VCaP (cell line): ENCODE data around the gene MEIS1.

Experiments used
- H3K27ac ChIP-seq: fragments of 450-650 bp; 2 replicates; pipeline ENCODE4 v1.5.1; 2017
- TF ChIP-seq, protein P1 (sequence below): fragments of 450-650 bp; conservative IDR thresholded peaks from 2 replicates; pipeline ENCODE4 v1.5.1; 2017; ENCODE audit warnings: mild to moderate bottlenecking, moderate library complexity

The MEIS1 gene

DNA sequence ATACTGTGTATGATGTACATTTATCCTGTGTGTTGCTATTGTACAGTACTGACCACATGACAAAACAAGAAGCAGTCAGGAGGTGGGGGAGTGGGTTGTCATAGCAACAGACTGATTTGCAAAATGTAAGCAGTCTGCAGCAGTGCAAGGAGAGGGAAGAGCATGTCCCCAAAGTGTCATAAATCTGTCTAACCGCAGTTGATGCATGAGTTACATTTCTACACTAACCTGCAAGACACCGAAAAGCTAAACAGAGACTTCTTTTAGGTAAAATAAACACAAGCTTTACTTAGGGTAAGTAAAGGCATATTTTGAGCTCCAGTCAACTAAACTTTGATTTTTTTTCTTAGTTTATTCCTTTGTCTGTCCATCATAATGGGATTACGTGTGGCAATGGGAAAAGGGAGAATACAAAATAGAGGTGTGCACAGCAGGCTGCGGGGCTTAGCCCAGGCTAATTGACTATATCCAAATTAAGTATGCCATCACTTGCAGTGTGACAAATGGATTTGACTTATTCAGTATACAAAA is 134.5 kb downstream of the MEIS1 start:
- TF ChIP-seq, protein P1, sequence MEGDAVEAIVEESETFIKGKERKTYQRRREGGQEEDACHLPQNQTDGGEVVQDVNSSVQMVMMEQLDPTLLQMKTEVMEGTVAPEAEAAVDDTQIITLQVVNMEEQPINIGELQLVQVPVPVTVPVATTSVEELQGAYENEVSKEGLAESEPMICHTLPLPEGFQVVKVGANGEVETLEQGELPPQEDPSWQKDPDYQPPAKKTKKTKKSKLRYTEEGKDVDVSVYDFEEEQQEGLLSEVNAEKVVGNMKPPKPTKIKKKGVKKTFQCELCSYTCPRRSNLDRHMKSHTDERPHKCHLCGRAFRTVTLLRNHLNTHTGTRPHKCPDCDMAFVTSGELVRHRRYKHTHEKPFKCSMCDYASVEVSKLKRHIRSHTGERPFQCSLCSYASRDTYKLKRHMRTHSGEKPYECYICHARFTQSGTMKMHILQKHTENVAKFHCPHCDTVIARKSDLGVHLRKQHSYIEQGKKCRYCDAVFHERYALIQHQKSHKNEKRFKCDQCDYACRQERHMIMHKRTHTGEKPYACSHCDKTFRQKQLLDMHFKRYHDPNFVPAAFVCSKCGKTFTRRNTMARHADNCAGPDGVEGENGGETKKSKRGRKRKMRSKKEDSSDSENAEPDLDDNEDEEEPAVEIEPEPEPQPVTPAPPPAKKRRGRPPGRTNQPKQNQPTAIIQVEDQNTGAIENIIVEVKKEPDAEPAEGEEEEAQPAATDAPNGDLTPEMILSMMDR = no peak
- no peak overlapping the region for H3K27ac ChIP-seq

DNA sequence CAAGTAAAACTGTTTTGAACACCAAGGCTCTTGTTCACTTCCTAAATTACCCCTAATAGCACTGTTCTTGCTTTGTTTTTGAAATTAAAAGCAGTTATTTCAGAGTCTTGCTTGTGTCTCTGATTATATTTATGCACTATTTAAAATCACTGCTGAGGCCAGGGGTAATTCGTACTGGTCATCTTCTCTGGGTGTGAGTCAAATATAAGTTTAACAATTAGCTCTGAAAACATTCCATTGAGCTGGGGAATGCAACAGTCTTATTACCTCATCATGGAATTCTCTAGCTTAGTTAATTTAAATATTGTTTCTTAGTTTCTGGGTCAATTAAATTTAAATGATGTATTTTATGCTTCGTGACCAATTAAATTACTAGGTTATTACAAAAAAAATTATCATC is 135.0 kb downstream of the MEIS1 start:
- TF ChIP-seq, protein P1 = no peak
- H3K27ac ChIP-seq = no peak overlapping the region

DNA sequence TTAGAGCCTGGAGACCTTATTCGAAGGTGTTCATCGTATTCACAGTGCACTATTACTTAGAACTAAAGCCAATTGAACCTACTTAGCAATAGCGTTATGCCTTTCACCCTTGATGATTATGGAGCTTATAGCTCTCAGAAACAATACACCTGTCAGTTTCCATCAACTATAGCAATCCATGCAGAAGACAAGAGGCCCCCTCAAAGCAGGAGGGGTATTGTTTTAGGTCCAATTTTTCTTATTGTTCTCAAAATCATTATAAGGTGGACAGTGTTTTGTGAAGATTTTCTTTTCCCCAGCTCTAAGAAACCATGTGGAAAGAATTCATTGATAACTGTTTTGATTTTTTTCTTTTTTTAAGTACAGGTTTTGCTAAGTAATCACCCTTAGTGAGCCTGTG is 135.5 kb downstream of the MEIS1 start:
- TF ChIP-seq, protein P1 = no peak
- H3K27ac ChIP-seq = no peak overlapping the region

DNA sequence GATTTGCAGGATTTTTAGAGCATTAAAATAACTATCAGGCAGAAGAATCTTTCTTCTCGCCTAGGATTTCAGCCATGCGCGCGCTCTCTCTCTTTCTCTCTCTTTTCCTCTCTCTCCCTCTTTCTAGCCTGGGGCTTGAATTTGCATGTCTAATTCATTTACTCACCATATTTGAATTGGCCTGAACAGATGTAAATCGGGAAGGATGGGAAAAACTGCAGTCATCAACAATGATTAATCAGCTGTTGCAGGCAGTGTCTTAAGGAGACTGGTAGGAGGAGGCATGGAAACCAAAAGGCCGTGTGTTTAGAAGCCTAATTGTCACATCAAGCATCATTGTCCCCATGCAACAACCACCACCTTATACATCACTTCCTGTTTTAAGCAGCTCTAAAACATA is 137.0 kb downstream of the MEIS1 start:
- TF ChIP-seq, protein P1 = no peak
- no peak overlapping the region for H3K27ac ChIP-seq

DNA sequence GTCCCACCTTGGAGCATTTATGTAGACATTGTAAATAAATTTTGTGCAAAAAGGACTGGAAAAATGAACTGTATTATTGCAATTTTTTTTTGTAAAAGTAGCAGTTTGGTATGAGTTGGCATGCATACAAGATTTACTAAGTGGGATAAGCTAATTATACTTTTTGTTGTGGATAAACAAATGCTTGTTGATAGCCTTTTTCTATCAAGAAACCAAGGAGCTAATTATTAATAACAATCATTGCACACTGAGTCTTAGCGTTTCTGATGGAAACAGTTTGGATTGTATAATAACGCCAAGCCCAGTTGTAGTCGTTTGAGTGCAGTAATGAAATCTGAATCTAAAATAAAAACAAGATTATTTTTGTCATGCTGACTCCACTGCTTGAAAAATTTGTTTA is 137.5 kb downstream of the MEIS1 start:
- H3K27ac ChIP-seq = no peak overlapping the region
- TF ChIP-seq, protein P1 = no peak

DNA sequence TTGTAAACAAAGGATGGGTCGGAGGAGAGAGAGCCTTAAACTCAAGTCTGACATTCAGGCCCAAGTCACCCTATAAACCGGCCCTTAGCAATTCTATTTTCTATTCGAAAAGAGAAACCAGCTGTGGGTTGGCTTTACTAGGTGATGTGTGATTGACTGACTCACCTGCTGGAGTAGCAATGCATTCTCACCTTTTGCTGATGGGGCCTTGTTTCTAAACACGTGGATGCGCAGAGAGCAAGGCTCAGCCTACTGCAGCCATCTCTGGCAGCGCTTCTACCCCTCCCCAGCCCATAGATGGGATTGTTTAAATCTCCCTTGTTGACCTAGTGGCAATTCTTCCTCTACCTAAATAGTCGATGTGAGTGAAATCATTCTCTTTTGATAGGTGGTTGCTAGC is 138.5 kb downstream of the MEIS1 start:
- peak overlapping the region; percentile 15; the same call in 1 of the 2 replicates for H3K27ac ChIP-seq
- TF ChIP-seq, protein P1 = no peak

DNA sequence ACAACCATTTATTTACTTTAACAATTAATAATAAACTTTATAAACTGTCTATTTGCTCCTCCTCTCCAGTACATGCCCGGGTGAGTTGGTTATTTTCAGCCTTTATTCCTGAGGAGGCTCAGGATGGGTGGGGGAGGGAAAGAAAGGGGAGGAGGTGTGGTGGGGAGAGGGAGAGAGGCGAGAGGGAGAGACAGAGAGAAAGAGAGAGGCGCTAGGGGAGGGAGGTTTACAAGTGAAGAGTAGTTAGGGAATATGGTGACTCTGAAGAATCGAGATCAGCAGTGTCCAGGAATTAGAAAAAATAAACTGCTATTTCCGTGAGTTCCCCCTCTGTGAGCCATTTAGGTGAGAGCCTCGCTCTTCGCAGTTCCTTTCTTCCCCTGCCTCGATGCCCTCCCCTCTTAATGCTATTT is 138.9 kb downstream of the MEIS1 start:
- TF ChIP-seq, protein P1 = no peak
- H3K27ac ChIP-seq = peak overlapping the region; percentile 15; the same call in 1 of the 2 replicates
